Heart left ventricle (tissue), 13 donors: ENCODE data around the gene CACNA1E.

ENCODE experiments used
- CTCF ChIP-seq, 12 donors: fragments of 200-600 bp; sonication (generic) in 4 of 12; IDR thresholded peaks; one replicate each; pipeline versions ENCODE4 v1.5.0 to v1.8.0; 2018 to 2022; ENCODE audit warnings: antibody characterized with exemption in 12 of 12, mild to moderate bottlenecking in 5 of 12
- POLR2A ChIP-seq, 2 donors: fragments of 450-650 bp; IDR thresholded peaks; one replicate each; pipeline ENCODE4 v1.6.1; 2017; ENCODE audit warnings: antibody characterized with exemption in 2 of 2, mild to moderate bottlenecking in 2 of 2, moderate library complexity in 2 of 2
- donor health status: ischemic (EF 13 %, LVEDD 7.1; RV severe dilation, severe dysfunction).
- donor health status: DM: no; HTN: yes; CAD: no.
- donor health status: DM: no; HTN: no; CAD: no.
- donor health status: ischemic (EF 25% LVEDD 6.9; RV normal size, moderate dysfunction).
- donor health status: ischemic (EF 25% LVEDD 5.7; RV mildly dilated, moderate dysfunction).
- donor health status: ischemic (EF 35%, LVEDD 5.7; RV mildly dilated, moderate dysfunction).
- donor health status: nonischemic (EF 11% LVEDD 7.7; RV severe dilation, severe dysfunction).
- donor health status: DM: yes; HTN: yes; CAD: no.
- donor health status: PGD.
- donor health status: ischemic (EF 29% LVEDD 5.4; RV normal size, mild dysfunction).
- donor health status: nonischemic (EF 23%, LVEDD 6.1; RV moderate dilation, normal function).

DNA sequence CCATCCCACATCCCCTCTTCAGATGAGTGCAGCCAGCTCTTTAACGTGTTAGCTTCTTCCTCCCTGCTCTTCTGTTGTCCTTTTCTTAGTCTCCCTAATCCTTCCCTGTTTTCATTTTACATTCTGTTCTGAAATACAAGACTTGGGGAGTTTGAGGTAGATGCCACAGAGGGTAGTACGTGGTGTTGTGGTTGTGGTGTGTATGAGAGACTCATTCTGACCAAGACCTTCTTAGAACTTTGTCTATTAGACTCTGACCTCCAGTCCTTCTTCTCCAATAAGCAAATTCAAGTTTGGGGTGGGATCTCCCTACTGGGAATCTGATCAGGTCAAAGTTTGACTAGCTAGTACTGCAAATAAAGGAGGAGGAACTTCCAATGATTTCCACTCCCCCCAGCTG is 39.5 kb downstream of the CACNA1E start:
- no peak for TF ChIP-seq CTCF (IDR thresholded peaks at IDR 0.05)
- TF ChIP-seq POLR2A (IDR thresholded peaks at IDR 0.05): no peak
